ENCODE results near the gene SRGAP3. TPM values are rescaled to one million over a fixed set of nuclear protein-coding genes. Genes with fewer than 3 reads are reported as not detected.

The SRGAP3 gene
- total RNA-seq, 2 experiments from 2014 or later: 1.8 to 2.5 TPM

DNA sequence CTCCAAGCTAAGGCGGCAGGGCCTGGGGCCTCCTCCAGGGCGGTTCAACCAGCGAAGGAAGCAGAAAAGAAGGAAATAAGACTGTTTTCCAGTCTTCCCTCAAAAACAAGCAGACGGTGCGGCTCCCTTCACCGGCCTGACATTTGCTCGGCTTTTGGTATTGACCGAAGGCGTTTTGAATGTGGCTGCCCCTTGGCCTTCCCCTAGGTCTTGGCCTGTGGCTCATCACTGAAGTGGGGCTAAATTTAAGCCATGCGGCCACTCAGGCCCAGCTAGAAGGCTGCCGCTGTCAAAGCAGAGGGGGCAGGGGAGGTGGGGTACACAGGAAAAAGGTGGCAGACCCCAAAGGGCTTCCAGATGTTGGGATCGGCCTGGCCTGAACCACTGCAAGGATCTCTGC lies 86.2 kb downstream of the SRGAP3 start:
- Mint-ChIP-seq H3K4me1 (ENCODE audit: low read depth) (no peaks in the 10 kb centered on the region), H3K9me3 (no peaks in the 10 kb centered on the region), H3K36me3 (ENCODE audit: low read depth) (no peaks in the 10 kb centered on the region), H3K27ac (no peak overlapping the region), H3K27me3 (no peaks in the 10 kb centered on the region), H3K4me3 (no peak overlapping the region)
- intact Hi-C loops (cut with micrococcal nuclease): no loop called here
- ChIA-PET CTCF (no interaction called here), POLR2A (interaction anchor here (1.4 kb wide), 1 partner anchor 24 kb away, joined by 3 read pairs; no protein-coding TSS in a partner anchor)
- DNase-seq (no peak), ATAC-seq (no peak)
- TF ChIP-seq, protein P1, sequence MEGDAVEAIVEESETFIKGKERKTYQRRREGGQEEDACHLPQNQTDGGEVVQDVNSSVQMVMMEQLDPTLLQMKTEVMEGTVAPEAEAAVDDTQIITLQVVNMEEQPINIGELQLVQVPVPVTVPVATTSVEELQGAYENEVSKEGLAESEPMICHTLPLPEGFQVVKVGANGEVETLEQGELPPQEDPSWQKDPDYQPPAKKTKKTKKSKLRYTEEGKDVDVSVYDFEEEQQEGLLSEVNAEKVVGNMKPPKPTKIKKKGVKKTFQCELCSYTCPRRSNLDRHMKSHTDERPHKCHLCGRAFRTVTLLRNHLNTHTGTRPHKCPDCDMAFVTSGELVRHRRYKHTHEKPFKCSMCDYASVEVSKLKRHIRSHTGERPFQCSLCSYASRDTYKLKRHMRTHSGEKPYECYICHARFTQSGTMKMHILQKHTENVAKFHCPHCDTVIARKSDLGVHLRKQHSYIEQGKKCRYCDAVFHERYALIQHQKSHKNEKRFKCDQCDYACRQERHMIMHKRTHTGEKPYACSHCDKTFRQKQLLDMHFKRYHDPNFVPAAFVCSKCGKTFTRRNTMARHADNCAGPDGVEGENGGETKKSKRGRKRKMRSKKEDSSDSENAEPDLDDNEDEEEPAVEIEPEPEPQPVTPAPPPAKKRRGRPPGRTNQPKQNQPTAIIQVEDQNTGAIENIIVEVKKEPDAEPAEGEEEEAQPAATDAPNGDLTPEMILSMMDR (IDR thresholded peaks at IDR 0.05): no peak

DNA sequence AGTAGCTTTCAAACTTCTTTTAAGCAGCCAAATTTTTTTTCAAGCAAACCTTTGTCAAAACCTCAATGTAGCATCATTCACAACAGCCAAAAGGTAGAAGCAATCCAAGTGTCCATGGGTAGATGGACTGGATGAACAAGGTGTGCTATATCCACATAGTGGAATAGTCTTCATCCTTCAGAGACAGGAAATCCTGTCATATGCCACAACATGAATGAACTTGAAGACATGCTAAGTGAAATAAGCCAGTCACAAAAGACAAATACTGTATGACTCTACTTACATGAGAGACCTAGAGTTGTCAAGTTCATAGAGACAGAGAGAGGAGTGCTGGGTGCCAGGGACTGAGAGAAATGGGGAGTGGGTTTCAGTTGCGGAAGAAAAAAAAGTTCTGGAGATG lies 87.6 kb downstream of the SRGAP3 start:
- intact Hi-C loops (cut with micrococcal nuclease): no loop called here
- Mint-ChIP-seq H3K27me3 (no peaks in the 10 kb centered on the region), H3K4me3 (no peak overlapping the region), H3K4me1 (ENCODE audit: low read depth) (no peaks in the 10 kb centered on the region), H3K36me3 (ENCODE audit: low read depth) (no peaks in the 10 kb centered on the region), H3K9me3 (no peaks in the 10 kb centered on the region), H3K27ac (no peak overlapping the region)
- TF ChIP-seq, protein P1 (IDR thresholded peaks at IDR 0.05): no peak
- ChIA-PET POLR2A (no interaction called here), CTCF (no interaction called here)
- no peak for ATAC-seq
- DNase-seq: no peak

DNA sequence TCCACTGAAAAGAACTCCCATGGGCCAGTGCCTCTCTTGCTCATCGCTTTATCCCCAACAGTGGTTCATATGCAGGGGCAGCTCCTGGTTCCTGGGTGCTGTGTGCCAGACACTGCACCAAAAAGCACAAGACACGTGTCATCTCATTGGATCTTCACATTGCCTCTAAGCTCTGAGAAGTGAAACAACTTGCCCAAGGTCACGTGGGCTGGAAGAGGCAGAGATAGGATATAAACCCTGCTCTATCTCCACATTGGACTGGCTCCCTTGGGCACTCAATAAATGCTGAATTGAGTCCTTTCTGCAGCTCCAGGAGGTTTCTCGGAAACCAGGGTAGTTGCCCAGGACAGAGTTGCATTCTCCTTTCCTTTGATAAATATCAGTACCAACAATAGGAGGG lies 88.1 kb downstream of the SRGAP3 start:
- ChIA-PET CTCF (no interaction called here), POLR2A (no interaction called here)
- Mint-ChIP-seq H3K9me3 (no peaks in the 10 kb centered on the region), H3K27ac (no peak overlapping the region), H3K4me1 (ENCODE audit: low read depth) (no peaks in the 10 kb centered on the region), H3K36me3 (ENCODE audit: low read depth) (no peaks in the 10 kb centered on the region), H3K4me3 (no peak overlapping the region), H3K27me3 (no peaks in the 10 kb centered on the region)
- DNase-seq (no peak), ATAC-seq (no peak)
- TF ChIP-seq, protein P1 (IDR thresholded peaks at IDR 0.05): no peak
- intact Hi-C loops (cut with micrococcal nuclease): no loop called here

DNA sequence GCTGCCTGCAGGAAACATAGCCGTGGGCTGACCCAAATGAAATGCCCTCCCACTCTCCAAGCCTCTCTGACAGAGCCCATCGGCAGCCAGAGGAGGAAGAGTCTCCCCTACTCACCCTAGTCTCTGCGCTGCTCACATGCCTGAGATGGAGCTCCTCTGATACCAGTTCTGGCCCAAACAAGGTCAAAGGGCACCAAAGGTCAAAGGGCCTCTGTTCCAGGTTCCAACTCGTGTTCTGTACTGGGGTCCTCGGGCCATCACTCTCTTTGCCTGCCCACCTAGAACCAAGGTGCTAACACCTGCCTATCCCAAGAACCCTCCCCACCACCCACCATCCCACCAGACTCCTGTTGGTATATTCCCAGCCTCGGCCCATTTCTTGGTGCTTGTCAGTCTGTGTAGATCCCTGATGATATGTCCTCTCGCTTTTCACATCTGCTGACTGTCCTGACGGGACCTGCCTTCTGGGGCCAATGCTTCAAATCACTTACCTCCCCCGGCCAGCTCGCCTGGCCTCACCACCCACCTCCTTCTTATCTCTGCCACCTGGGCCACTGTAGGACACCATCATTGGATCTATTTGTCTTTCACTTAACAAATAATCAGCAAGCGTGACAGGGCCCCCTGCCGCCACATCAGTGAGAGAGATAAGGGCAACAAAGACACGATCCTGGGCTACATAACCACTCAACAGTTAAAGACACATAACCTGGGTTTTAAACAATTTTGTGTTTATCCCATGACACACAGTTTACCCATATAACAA lies 90.4 kb downstream of the SRGAP3 start:
- H3K4me1 Mint-ChIP-seq (ENCODE audit: low read depth): no peaks in the 10 kb centered on the region
- intact Hi-C loops (cut with micrococcal nuclease): no loop called here
- DNase-seq (no peak), ATAC-seq (no peak)
- no peaks in the 10 kb centered on the region for H3K27me3 Mint-ChIP-seq
- no peaks in the 10 kb centered on the region for H3K9me3 Mint-ChIP-seq
- POLR2A ChIA-PET: no interaction called here
- CTCF ChIA-PET: interaction anchor here (0.6 to 1.6 kb wide), 2 partner anchors 9 to 171 kb away, joined by 3 read pairs; no protein-coding TSS in a partner anchor
- TF ChIP-seq, protein P1 (IDR thresholded peaks at IDR 0.05): no peak
- H3K36me3 Mint-ChIP-seq (ENCODE audit: low read depth): no peaks in the 10 kb centered on the region
- no peak overlapping the region for H3K27ac Mint-ChIP-seq
- no peak overlapping the region for H3K4me3 Mint-ChIP-seq

DNA sequence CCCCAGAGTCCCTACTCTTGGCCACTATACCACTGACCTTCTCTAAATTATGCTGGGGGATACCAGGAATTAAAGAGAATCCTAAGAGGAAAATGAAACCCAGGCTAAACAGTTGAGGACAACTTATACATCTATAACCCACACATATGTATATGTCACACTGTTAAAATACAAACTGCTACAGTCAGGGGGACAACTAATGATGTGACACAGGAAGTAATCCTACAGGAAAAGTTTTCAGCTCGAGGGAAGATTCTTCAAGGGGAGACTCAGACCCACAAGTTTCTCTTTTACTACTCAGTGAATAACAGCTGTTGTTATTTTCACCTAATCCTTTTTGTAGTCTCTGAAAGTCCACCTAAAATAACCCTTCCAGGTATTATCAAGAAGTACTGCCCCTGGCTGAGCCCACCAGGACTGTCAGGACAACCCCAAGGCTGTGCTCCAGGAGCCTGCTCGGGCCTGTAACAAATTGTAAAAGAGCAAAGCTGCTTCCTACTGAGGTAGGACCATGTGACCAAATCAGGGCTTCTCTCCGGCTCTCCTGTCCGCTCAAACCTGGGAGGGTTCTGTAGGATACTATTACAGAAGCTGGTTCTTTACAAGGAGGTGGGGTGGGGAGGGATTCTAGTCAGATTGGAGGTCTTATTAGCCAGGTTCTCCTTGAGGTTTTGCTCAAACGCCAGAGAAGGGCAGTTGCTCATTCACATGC lies 91.6 kb downstream of the SRGAP3 start:
- POLR2A ChIA-PET: no interaction called here
- H3K36me3 Mint-ChIP-seq (ENCODE audit: low read depth): no peaks in the 10 kb centered on the region
- no peak for DNase-seq

More for the DNA sequence above, 91.6 kb downstream of the SRGAP3 start:
- Mint-ChIP-seq H3K9me3 (no peaks in the 10 kb centered on the region), H3K27ac (no peak overlapping the region), H3K4me3 (no peak overlapping the region), H3K4me1 (ENCODE audit: low read depth) (no peaks in the 10 kb centered on the region), H3K27me3 (no peaks in the 10 kb centered on the region)
- TF ChIP-seq, protein P1 (IDR thresholded peaks at IDR 0.05): no peak
- ATAC-seq: no peak
- CTCF ChIA-PET: interaction anchor here (1.6 kb wide), 1 partner anchor 170 kb away, joined by 3 read pairs; no protein-coding TSS in a partner anchor
- intact Hi-C loops (cut with micrococcal nuclease): no loop called here

Measured in activated CD8-positive, alpha-beta T cell treated with anti-CD3 and anti-CD28 coated beads for 36 hours (primary cell).